HFFc6 (cell line): Measurements from ENCODE around the gene EFCAB6. TPM values are rescaled to one million over a fixed set of nuclear protein-coding genes. Genes with fewer than 3 reads are reported as not detected.

Experiments used
- DNase-seq: peaks from one replicate; pipeline ENCODE4 v3.0.0-alpha.2; 2018
- H3K27ac Mint-ChIP-seq: 2 replicates; pipeline ENCODE4 v1.8.0; 2020; ENCODE audit warnings: mild to moderate bottlenecking, mixed read lengths
- H3K27me3 Mint-ChIP-seq: 2 replicates; pipeline ENCODE4 v1.8.0; 2021; ENCODE audit warnings: mild to moderate bottlenecking, moderate library complexity, mixed read lengths; ENCODE audit not compliant: insufficient read depth
- H3K36me3 Mint-ChIP-seq: 2 replicates; pipeline ENCODE4 v1.8.0; 2021; ENCODE audit warnings: low read depth, mixed read lengths
- H3K4me1 Mint-ChIP-seq: 2 replicates; pipeline ENCODE4 v1.8.0; 2020; ENCODE audit warnings: low read depth, mixed read lengths
- H3K4me3 Mint-ChIP-seq: 2 replicates; pipeline ENCODE4 v1.8.0; 2020; ENCODE audit warnings: mild to moderate bottlenecking, moderate library complexity, mixed read lengths
- H3K9me3 Mint-ChIP-seq: 2 replicates; pipeline ENCODE4 v1.8.0; 2020; ENCODE audit warnings: mild to moderate bottlenecking, mixed read lengths
- CTCF ChIP-seq: fragments of 200-600 bp; sonication (generic); IDR thresholded peaks from 2 replicates; pipeline ENCODE4 v1.5.0; 2021; ENCODE audit warnings: antibody characterized with exemption, mild to moderate bottlenecking
- total RNA-seq, 6 experiments: library from RNA; stranded (reverse); fragmentation: NEBNext Ultra II Directional; extraction: Animal tissue kit (Norgen Biotek cat#: 25700); gene quantifications; 2 replicates in 1 of 6; 3 replicates in 5 of 6; pipeline ENCODE4 v1.2.3, GENCODE V29; 2021

EFCAB6 gene
- total RNA-seq, 6 experiments from 2014 or later, result 0.33 to 0.95 (median 0.64) TPM

GRCh38 chr22:43845981-43846380, 33.9 kb upstream of the EFCAB6 start:
- Mint-ChIP-seq H3K27me3 (peaks cover 51% of the 10 kb centered on the region), H3K4me3 (no peak overlapping the region), H3K27ac (no peak overlapping the region), H3K36me3 (no peaks in the 10 kb centered on the region), H3K4me1 (no peaks in the 10 kb centered on the region), H3K9me3 (no peaks in the 10 kb centered on the region)
- TF ChIP-seq CTCF, result no peak
- DNase-seq, result no peak

- DNase-seq, result no peak
- no peaks in the 10 kb centered on the region for H3K4me1 Mint-ChIP-seq
- no peaks in the 10 kb centered on the region for H3K9me3 Mint-ChIP-seq
- H3K27ac Mint-ChIP-seq, result no peak overlapping the region
- H3K27me3 Mint-ChIP-seq, result peaks cover 40% of the 10 kb centered on the region
- no peaks in the 10 kb centered on the region for H3K36me3 Mint-ChIP-seq
- no peak overlapping the region for H3K4me3 Mint-ChIP-seq
- TF ChIP-seq CTCF, result no peak
These were observed 32.7 kb upstream of the EFCAB6 start for GRCh38 chr22:43844560-43845545.

- Mint-ChIP-seq H3K27ac (no peak overlapping the region), H3K4me1 (no peaks in the 10 kb centered on the region), H3K27me3 (peaks cover 44% of the 10 kb centered on the region), H3K9me3 (no peaks in the 10 kb centered on the region), H3K4me3 (no peak overlapping the region), H3K36me3 (no peaks in the 10 kb centered on the region)
- TF ChIP-seq CTCF, result no peak
- DNase-seq, result no peak
These were observed 31.9 kb upstream of the EFCAB6 start for GRCh38 chr22:43843783-43844530.

DNA sequence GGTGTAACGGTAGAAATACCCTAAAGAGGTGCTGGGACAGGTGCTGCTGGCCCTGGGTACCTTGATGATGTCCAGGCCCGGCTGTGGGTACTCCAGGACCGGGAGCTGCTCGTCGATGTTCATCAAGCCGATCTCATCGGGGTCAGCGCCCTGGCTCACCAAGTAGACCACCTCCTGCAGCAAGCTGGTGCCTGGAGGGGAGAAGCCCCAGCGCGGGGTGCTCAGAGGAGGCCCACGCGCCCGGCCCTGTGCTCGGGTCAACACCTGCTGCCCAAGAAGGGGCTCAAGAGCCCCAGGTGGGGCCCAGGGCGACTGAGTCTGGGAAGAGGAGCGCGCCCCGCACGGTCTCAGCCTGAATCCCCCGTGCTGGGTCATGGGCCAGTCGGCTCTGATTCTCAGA, 29.6 kb upstream of the EFCAB6 start:
- H3K4me3 Mint-ChIP-seq, result no peak overlapping the region
- DNase-seq, result no peak
- H3K9me3 Mint-ChIP-seq, result no peaks in the 10 kb centered on the region
- no peaks in the 10 kb centered on the region for H3K36me3 Mint-ChIP-seq
- H3K27ac Mint-ChIP-seq, result no peak overlapping the region
- H3K4me1 Mint-ChIP-seq, result no peaks in the 10 kb centered on the region
- TF ChIP-seq CTCF, result no peak
- peaks cover 51% of the 10 kb centered on the region for H3K27me3 Mint-ChIP-seq

GRCh38 chr22:43840851-43841250, 28.7 kb upstream of the EFCAB6 start:
- Mint-ChIP-seq H3K4me3 (no peak overlapping the region), H3K9me3 (no peaks in the 10 kb centered on the region), H3K4me1 (no peaks in the 10 kb centered on the region), H3K27me3 (peaks cover 49% of the 10 kb centered on the region), H3K36me3 (no peaks in the 10 kb centered on the region), H3K27ac (no peak overlapping the region)
- no peak for TF ChIP-seq CTCF
- no peak for DNase-seq
